CD4-positive, alpha-beta T cell treated with Interleukin-21 for 1 hour (primary cell): Measurements from ENCODE around the gene PRRT2.
"Not testable (repeated sequence)": the region's sequence is repeated elsewhere in the genome, so short reads cannot be mapped to it uniquely, and the experiment has no call there.

Experiments
- DNase-seq: peaks from one replicate; pipeline ENCODE4 v3.0.0-alpha.2; 2020

Gene PRRT2

DNA sequence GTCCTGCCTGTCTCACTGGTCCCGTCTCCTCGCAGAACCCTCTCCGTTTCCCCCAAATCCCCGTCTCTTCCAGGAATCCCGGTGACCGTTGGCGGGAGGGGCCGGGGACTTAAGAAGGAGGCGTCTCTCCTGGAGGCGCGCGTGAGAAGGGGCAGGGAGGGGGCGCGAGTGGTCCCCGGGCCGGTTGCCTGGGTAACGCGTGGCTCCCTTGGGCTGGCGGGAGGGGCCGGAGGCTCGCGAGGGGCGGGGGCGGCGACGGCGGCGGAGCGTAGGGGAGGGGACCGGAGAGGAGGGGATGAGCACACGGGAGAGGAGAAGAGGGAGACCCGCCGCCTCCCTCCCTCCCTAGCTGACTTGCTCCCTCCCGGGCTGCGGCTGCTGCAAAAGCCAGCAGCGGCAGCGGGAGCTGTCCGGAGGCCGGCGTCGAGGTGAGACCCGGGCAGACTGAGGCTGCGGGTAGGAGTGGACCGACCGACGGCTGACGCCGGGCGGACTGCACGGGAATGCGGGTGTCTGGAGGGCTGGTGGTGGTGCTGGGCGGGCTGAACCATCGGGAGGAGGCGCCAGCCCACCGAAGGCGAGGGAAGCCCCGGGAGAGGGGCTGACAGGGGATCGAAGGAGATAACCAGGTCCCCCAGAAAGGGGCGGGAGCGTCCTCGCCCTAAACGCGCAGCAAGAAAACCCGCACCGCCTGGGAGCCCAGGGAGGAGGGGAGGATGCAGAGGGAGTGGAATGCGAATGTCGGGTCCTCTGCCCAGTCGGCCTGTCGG lies at the start of gene PRRT2:
TSS of gene PRRT2 (plus strand) at position 298 of the 770 bp plus-strand sequence. CDS start 862 bp downstream, outside the sequence.
- peak; percentile 66 for DNase-seq

GRCh38 chr16:29763326-29763725 lies 48.7 kb upstream of the PRRT2 start:
- no peak for DNase-seq

GRCh38 chr16:29765167-29766032 lies 46.6 kb upstream of the PRRT2 start:
- no peak for DNase-seq

DNA sequence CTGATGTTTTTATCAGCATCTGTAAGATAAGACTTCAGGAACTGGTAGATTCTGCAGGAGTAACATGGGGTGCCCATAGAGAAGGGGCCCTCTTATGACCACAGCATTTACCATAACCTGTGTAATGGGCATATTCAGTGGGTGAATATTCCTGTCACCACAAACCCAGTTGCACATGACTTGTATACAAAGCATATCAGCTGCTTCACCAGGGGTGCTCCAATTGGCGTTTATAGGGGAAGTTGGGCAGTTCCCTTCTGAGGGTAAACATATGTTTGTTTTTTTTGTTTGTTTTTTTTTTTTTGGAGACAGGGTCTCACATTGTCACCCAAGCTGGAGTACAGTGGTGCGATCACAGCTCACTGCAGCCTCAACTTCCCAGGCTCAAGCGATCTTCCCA lies 45.4 kb upstream of the PRRT2 start:
- no peak for DNase-seq

- DNase-seq: no peak
These were observed 44.9 kb upstream of the PRRT2 start for GRCh38 chr16:29767062-29767461.

DNA sequence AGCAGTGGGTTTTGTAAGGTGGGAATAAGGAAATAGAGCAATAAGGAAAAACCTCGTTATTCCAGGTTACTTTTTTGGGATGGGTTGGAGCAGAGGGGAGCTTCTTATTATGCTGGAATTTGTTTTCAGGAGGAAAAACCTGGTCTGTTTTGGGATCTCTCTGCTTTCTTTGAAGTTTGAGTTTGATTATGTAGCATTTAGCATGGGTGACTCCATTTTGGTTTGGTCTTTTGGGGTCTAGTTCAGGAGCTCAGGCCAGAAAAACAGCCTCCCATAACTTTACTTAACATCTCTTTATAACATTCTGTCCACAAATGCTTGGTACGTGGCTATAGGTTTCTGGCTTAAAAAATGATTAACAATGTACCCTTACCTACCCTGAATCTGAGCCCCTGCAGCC lies 42.5 kb upstream of the PRRT2 start:
- no peak for DNase-seq

- DNase-seq: no peak
These were observed 41.6 kb upstream of the PRRT2 start for GRCh38 chr16:29770250-29770929.

GRCh38 chr16:29772330-29772729 lies 39.7 kb upstream of the PRRT2 start:
- DNase-seq: not testable (repeated sequence)

GRCh38 chr16:29774730-29775129 lies 37.3 kb upstream of the PRRT2 start:
- DNase-seq: no peak

GRCh38 chr16:29775742-29776408 lies 36.1 kb upstream of the PRRT2 start:
- DNase-seq: no peak

GRCh38 chr16:29777576-29778350 lies 34.2 kb upstream of the PRRT2 start, which contains the start of gene ZG16:
Gene ZG16 (plus strand): TSS chr16:29778256. CDS start chr16:29779267, 1,011 bp downstream.
- no peak for DNase-seq

GRCh38 chr16:29779474-29779873 lies 32.5 kb upstream of the PRRT2 start:
- no peak for DNase-seq

GRCh38 chr16:29783094-29783953 lies 28.7 kb upstream of the PRRT2 start:
- not testable (repeated sequence) for DNase-seq

- peak; percentile 28 for DNase-seq
These were observed 27.8 kb upstream of the PRRT2 start for GRCh38 chr16:29784157-29784556.

DNA sequence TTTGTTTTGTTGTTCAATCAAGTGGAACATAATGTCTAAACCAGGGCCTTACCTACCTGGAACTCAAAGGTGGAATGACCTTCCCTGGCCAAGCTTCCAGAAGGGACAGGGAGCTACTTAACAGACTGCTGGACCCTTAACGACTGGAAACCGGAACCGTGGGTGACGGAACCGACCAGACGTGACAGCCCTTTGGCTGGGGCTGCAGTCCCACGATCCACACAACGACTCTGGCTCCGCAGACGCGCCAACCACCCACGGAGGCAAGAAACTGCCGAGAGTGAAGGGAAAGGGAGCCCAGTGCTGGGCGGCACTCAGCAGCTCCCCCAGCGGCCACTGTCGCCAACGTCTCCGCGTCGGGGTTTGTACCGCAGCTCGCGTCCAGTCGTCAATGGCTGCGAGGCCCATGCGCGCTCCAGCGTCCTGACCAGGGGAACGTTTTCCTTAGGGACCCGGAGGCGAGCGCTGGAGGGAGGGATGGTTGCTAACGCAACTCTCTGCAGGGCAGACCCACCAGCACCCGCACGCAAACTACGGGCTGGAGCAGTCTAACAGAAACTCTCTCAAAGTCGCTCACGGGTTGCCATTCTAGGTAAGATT lies 27.0 kb upstream of the PRRT2 start:
- DNase-seq: peak; percentile 81

GRCh38 chr16:29787155-29787554 lies 24.8 kb upstream of the PRRT2 start:
- DNase-seq: not testable (repeated sequence)

GRCh38 chr16:29789775-29790182 lies 22.2 kb upstream of the PRRT2 start:
- DNase-seq: no peak

- peak; percentile 100 for DNase-seq
These were observed 21.6 kb upstream of the PRRT2 start, which contains the start of gene KIF22 for GRCh38 chr16:29790183-29790948. Gene KIF22 (plus strand): TSS chr16:29790751. CDS start chr16:29790760, 9 bp downstream.
